GM08714 (cell line): Measurements from ENCODE around the gene UGT1A6.
"Not testable (repeated sequence)": the region's sequence is repeated elsewhere in the genome, so short reads cannot be mapped to it uniquely, and the experiment has no call there.

Experiments used
- H3K4me3 ChIP-seq: fragments of 200-500 bp; sonication (Bioruptor generic); 2 replicates; pipeline ENCODE4 v1.5.1; 2014; ENCODE audit warnings: mild to moderate bottlenecking, low read length, inconsistent platforms
- ZNF274 ChIP-seq: IDR thresholded peaks from 2 replicates; pipeline ENCODE4 v1.6.1; 2012; ENCODE audit warnings: mild to moderate bottlenecking, low read depth, low read length

Gene UGT1A6

DNA sequence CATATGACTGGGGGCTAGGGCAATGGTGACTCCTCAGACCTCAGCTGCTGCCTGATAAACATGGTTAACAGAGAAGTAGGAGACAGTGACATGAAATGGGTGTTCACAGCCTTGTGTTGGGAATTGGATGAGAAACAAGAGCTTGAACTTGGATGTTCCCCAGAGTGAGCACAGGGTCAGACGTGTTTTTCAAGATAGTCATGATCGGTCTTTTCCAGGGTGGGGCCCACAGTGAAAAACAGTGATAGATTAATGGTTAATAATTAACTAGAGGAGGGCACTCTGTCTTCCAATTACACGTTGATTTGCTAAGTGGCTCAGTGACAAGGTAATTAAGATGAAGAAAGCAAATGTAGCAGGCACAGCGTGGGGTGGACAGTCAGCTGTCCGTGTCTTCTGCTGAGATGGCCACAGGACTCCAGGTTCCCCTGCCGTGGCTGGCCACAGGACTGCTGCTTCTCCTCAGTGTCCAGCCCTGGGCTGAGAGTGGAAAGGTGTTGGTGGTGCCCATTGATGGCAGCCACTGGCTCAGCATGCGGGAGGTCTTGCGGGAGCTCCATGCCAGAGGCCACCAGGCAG lies 36.1 kb downstream of the UGT1A6 start, which contains the start of gene UGT1A3:
Gene UGT1A3 (plus strand): TSS at position 320 of the 579 bp plus-strand sequence. CDS start 85 bp downstream, at position 405.
- no peak for TF ChIP-seq ZNF274
- H3K4me3 ChIP-seq = no peak within 1 kb of the TSS

DNA sequence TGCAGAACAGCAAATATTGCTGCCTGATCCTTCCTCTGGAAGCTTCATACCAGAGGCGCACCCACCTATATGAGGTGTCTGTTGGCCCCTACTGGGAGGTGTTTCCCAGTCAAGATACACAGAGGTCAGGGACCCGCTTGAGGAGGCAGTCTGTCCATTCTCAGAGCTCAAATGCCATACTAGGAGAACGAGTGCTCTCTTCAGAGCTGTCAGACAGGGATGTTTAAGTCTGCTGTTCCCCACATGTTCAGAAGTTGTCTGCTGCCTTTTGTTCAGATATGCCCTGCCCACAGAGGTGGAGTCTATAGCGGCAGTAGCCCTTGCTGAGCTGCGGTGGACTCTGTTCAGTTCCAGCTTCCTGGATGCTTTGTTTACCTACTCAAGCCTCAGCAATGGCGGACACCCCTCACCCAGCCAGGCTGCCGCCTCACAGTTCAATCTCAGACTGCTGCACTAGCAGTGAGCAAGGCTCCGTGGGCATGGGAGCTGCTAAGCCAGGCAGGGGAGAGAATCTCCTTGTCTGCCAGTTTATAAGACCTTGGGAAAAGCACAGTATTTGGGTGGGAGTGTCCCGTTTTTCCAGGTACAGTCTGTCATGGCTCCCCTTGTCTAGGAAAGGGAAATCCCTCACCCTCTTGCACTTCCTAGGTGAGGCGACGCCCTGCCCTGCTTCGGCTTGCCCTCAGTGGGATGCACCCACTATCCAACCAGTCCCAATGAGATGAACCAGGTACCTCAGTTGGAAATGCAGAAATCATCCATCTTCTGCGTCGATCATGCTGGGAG lies 44.4 kb downstream of the UGT1A6 start:
- H3K4me3 ChIP-seq = not testable (repeated sequence)

DNA sequence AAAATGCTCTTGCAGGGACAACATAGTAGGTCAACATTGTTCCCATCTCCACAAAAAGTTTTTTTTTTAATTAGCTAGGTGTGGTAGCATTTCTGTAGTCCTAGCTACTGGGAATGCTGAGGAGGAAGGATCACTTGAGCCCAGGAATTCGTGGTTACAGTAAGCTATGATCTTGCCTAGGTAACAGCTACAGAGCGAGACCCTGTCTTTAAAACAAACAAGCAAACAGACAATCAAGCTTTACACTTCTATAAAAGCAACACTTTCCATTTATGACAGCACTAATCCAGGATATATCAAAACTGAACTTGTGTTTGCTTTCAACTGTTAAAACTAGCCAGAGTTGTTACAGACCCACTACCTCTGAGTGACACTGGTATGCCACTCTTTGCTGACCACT lies 48.2 kb downstream of the UGT1A6 start:
- no peak for TF ChIP-seq ZNF274
- no peak overlapping the region for H3K4me3 ChIP-seq

DNA sequence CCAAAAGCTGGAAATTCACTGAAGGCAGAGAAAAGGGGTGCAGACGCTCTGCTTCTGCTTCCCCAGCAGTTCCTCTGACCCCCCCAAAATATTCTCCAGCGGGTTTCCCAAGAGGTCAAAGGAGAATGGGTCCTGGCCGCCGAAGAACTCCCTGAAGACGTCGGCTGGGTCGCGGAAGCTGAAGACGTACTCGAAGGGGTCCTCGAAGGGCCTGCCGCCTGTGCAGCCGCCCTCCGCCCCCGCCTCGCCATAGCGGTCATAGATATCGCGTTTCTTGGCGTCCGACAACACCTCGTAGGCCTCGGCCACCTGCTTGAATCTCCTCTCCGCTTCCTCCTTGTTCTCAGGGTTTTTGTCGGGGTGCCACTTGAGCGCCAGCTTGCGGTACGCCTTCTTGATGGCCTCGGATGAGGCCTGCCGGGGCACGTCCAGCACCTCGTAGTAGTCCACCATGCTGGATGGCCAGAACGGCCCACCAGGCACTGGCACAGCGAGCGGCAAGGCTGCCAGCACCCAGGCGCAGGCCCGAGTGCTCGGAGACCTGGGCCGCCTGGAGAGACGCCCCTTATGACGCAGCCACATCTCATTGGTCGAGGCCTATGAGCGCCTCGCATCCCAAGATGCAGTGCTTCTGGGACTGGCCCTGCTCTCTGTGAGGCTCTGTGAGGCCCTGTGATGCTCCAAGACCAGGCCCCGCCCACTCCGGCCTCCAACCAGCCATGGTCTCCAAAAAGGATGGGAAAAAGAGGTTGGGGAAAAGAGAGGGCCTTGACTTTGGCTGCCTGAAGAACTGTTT lies 51.0 kb downstream of the UGT1A6 start:
- TF ChIP-seq ZNF274 = no peak
- H3K4me3 ChIP-seq = no peak overlapping the region

DNA sequence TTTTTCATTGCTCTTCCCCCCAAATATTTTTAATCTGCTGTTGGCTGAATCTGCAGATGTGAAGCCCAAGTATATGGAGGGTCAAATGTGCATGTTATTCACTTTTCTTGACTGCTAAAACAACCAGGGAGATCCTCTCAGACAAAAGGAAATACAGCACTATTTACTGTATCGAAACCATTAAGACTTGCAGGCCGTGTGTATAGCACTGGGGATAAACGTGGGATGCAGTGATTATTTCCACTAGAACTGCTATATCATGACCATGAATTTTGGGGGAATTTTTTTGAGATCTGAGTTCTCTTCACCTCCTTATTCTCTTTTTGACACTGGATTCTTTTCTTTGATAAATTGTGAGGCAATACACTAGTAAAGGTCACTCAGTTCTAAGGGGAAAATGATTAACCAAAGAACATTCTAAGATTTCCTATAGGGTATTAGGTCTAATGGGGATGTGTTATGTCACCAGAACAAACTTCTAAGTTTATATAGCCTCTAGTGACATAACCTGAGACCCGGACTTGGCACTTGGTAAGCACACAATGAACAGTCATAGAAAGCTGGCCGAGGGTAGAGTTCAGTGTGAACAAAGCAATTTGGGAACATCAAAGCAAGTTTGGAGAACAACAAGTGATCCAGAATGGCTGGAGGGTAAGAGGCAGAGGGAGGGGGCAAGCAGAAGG lies 52.5 kb downstream of the UGT1A6 start:
- no peak overlapping the region for H3K4me3 ChIP-seq
- TF ChIP-seq ZNF274 = no peak

DNA sequence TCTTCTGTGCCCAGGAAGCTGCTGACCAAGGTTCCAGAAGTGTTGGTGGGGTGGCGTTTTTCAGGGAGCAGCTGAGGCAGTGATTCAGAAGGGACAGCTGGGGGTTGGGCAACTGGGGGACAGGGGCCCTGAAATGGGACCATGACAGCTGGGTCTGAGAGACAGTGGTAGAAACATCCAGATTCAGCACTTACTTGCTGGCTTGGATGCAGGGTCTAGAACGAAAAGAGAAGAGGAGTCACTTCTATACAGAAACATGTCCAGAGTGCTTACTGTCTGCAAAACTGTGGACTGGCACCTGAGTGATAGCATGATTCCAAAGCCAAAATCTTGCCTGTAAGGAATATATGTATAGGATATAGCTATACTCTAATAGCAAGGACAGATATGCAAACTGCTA lies 53.1 kb downstream of the UGT1A6 start:
- H3K4me3 ChIP-seq = not testable (repeated sequence)

DNA sequence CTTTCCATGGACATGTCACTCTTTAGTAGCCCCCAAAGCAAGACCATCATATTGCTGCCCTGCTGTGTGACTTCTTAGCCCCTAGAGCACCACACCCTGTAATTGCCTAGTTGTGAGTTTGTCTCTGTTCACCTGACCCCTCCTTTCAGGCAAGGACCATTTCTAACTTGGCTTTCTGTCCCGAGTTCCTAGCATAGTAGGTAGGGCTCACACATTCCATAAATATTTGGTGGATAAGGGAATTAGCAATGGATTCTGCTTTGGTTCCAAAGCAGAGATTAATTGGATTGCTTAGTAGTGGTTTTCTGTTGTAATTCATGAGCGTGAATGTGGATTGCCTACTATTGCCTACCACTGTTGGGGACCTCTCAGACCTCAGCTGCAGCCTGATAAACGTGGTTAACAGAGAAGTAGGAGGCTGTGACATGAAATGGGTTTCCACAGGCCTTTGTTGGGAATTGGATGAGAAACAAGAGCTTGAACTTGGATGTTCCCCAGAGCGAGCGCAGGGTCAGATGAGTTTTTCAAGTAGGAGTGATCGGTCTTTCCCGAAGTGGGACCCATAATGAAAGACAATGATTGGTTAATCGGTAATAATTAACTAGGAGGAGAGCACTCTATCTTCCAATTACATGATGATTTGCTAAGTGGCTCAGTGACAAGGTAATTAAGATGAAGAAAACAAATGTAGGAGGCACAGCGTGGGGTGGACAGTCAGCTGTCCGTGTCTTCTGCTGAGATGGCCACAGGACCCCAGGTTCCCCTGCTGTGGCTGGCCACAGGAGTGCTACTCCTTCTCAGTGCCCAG lies 54.0 kb downstream of the UGT1A6 start:
- TF ChIP-seq ZNF274 = no peak
- H3K4me3 ChIP-seq = no peak overlapping the region

DNA sequence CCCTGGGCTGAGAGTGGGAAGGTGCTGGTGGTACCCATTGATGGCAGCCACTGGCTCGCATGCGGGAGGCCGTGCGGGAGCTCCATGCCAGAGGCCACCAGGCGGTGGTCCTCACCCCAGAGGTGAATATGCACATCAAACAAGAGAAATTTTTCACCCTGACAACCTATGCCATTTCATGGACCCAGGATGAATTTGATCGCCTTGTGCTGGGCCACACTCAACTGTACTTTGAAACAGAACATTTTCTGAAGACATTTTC lies 54.5 kb downstream of the UGT1A6 start:
- no peak overlapping the region for H3K4me3 ChIP-seq
- TF ChIP-seq ZNF274 = no peak

DNA sequence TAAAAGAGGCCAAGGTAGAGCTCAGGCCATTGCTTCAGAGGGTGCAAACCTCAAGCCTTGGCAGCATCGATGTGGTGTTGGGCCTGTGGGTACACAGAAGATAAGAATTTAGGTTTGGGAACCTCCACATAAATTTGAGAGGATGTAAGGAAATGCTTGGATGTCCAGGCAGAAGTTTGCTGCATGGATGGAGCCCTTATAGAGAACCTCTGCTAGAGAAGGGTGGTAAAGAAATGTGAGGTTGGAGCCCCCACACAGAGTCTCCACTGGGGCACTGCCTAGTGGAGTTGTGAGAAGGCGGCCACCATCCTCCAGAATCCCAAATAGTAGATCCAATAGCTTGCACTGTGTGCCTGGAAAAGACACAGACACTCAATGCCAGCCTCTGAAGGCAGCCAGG lies 58.0 kb downstream of the UGT1A6 start:
- H3K4me3 ChIP-seq = not testable (repeated sequence)

DNA sequence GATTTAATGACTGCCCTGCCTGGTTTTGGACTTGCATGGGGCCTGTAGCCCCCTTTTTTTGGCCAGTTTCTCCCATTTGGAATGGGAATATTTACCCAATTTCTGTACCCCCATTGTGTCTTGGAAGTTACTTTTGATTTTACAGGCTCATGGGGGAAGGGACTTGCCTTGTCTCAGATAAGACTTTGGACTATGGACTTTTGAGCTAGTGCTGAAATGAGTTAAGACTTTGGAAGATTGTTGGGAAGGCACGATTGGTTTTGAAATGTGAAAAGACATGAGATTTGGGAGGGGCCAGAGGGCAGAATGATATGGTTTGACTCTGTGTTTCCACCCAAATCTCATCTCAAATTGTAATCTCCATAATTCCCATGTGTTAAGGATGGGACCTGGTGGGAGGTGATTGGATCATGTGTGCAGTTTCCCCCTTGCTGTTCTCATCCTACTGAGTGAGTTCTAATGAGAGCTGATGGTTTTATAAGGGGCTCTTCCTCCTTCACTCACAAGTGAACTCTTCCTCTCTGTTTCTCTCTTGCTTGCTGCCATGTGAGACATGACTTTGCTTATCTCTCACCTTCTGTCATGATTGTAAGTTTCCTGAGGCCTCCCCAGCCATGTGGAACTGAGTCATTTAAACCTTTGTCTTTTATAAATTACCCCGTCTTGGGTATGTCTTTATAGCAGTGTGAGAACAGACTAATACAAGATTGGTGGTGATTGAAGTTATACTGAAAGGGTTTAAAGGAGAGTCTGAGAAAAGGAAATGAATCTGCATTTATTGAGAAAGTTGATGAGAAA lies 58.7 kb downstream of the UGT1A6 start:
- not testable (repeated sequence) for H3K4me3 ChIP-seq

DNA sequence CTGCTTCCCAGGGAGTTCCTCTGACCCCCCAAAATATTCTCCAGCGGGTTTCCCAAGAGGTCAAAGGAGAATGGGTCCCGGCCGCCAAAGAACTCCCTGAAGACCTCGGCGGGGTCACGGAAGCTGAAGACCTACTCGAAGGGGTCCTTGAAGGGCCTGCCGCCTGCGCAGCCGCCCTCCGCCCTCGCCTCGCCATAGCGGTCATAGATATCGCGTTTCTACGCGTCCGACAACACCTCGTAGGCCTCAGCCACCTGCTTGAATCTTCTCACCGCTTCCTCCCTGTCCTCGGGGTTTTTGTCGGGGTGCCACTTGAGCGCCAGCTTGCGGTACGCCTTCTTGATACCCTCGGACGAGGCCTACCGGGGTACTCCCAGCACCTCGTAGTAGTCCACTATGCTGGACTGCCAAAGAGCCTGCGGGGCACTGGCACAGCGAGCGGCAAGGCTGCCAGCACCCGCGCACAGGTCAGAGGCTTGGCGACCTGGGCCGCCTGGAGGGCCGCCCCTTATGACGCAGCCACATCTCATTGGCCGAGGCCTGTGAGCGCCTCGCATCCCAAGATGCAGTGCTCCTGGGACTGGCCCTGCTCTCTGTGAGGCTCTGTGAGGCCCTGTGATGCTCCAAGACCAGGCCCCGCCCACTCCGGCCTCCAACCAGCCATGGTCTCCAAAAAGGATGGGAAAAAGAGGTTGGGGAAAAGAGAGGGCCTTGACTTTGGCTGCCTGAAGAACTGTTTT lies 62.4 kb downstream of the UGT1A6 start:
- no peak for TF ChIP-seq ZNF274
- H3K4me3 ChIP-seq = no peak overlapping the region

DNA sequence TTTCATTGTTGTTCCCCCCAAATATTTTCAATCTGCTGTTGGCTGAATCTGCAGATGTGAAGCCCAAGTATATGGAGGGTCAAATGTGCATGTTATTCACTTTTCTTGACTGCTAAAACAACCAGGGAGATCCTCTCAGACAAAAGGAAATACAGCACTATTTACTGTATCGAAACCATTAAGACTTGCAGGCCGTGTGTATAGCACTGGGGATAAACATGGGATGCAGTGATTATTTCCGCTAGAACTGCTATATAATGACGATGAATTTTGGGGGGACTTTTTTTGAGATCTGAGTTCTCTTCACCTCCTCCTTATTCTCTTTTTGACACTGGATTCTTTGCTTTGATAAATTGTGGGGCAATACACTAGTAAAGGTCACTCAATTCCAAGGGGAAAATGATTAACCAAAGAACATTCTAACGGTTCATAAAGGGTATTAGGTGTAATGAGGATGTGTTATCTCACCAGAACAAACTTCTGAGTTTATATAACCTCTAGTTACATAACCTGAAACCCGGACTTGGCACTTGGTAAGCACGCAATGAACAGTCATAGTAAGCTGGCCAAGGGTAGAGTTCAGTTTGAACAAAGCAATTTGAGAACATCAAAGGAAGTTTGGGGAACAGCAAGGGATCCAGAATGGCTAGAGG lies 63.9 kb downstream of the UGT1A6 start:
- no peak overlapping the region for H3K4me3 ChIP-seq
- TF ChIP-seq ZNF274 = no peak
